KMS-11 (cell line): Measurements from ENCODE around the gene PPARGC1A.

ENCODE experiments used
- H2AFZ ChIP-seq: fragments of 200-600 bp; sonication (generic); 2 replicates; pipeline ENCODE4 v1.6.1; 2016; ENCODE audit warnings: antibody characterized with exemption, mixed run types, low read depth
- H3K27ac ChIP-seq: fragments of 200-600 bp; sonication (generic); 2 replicates; pipeline ENCODE4 v1.6.1; 2016; ENCODE audit warnings: mild to moderate bottlenecking, mixed run types
- H3K27me3 ChIP-seq: fragments of 200-600 bp; sonication (generic); 2 replicates; pipeline ENCODE4 v1.6.1; 2017; ENCODE audit warnings: mild to moderate bottlenecking, low read depth, mixed run types, moderate library complexity; ENCODE audit not compliant: insufficient read depth
- H3K36me3 ChIP-seq: fragments of 200-600 bp; sonication (generic); 2 replicates; pipeline ENCODE4 v1.6.1; 2017; ENCODE audit warnings: mild to moderate bottlenecking, mixed run types; ENCODE audit not compliant: insufficient read depth
- H3K4me1 ChIP-seq: fragments of 200-600 bp; sonication (generic); 2 replicates; pipeline ENCODE4 v1.6.1; 2016; ENCODE audit warnings: mild to moderate bottlenecking, low read depth, mixed run types; ENCODE audit not compliant: poor library complexity, severe bottlenecking
- H3K4me2 ChIP-seq: fragments of 200-600 bp; sonication (generic); 2 replicates; pipeline ENCODE4 v1.7.0; 2016; ENCODE audit warnings: mild to moderate bottlenecking, mixed run types
- H3K4me3 ChIP-seq: fragments of 200-600 bp; sonication (generic); IDR thresholded peaks from 2 replicates; pipeline ENCODE4 v1.6.1; 2017; ENCODE audit warnings: low read depth, low read length, mixed read lengths; ENCODE audit not compliant: insufficient read depth
- H3K79me2 ChIP-seq: fragments of 200-600 bp; sonication (generic); 2 replicates; pipeline ENCODE4 v1.6.1; 2016; ENCODE audit warnings: low read depth, mixed run types; ENCODE audit not compliant: insufficient read depth
- H3K9ac ChIP-seq: fragments of 200-600 bp; sonication (generic); 2 replicates; pipeline ENCODE4 v1.6.1; 2016; ENCODE audit warnings: mild to moderate bottlenecking, mixed run types
- H4K20me1 ChIP-seq: fragments of 200-600 bp; sonication (generic); 2 replicates; pipeline ENCODE4 v1.6.1; 2016; ENCODE audit warnings: mild to moderate bottlenecking, mixed run types; ENCODE audit not compliant: insufficient read depth
- TF ChIP-seq, protein P1 (sequence below): fragments of 200-600 bp; sonication (generic); conservative IDR thresholded peaks from 2 replicates; pipeline ENCODE4 v1.6.1; 2017; ENCODE audit warnings: low read depth, mild to moderate bottlenecking, antibody characterized with exemption, low read length, moderate library complexity, mixed read lengths

The PPARGC1A gene

GRCh38 chr4:23788027-23788426 lies 101.8 kb downstream of the PPARGC1A start:
- no peaks in the 10 kb centered on the region for H3K36me3 ChIP-seq
- no peaks in the 10 kb centered on the region for H3K27me3 ChIP-seq
- TF ChIP-seq, protein P1, sequence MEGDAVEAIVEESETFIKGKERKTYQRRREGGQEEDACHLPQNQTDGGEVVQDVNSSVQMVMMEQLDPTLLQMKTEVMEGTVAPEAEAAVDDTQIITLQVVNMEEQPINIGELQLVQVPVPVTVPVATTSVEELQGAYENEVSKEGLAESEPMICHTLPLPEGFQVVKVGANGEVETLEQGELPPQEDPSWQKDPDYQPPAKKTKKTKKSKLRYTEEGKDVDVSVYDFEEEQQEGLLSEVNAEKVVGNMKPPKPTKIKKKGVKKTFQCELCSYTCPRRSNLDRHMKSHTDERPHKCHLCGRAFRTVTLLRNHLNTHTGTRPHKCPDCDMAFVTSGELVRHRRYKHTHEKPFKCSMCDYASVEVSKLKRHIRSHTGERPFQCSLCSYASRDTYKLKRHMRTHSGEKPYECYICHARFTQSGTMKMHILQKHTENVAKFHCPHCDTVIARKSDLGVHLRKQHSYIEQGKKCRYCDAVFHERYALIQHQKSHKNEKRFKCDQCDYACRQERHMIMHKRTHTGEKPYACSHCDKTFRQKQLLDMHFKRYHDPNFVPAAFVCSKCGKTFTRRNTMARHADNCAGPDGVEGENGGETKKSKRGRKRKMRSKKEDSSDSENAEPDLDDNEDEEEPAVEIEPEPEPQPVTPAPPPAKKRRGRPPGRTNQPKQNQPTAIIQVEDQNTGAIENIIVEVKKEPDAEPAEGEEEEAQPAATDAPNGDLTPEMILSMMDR: no peak
- H4K20me1 ChIP-seq: no peaks in the 10 kb centered on the region
- no peak overlapping the region for H3K9ac ChIP-seq
- H3K4me1 ChIP-seq: no peaks in the 10 kb centered on the region
- no peak overlapping the region for H2AFZ ChIP-seq
- H3K4me3 ChIP-seq: no peak overlapping the region
- no peak overlapping the region for H3K4me2 ChIP-seq
- no peak overlapping the region for H3K27ac ChIP-seq
- H3K79me2 ChIP-seq: no peaks in the 10 kb centered on the region

DNA sequence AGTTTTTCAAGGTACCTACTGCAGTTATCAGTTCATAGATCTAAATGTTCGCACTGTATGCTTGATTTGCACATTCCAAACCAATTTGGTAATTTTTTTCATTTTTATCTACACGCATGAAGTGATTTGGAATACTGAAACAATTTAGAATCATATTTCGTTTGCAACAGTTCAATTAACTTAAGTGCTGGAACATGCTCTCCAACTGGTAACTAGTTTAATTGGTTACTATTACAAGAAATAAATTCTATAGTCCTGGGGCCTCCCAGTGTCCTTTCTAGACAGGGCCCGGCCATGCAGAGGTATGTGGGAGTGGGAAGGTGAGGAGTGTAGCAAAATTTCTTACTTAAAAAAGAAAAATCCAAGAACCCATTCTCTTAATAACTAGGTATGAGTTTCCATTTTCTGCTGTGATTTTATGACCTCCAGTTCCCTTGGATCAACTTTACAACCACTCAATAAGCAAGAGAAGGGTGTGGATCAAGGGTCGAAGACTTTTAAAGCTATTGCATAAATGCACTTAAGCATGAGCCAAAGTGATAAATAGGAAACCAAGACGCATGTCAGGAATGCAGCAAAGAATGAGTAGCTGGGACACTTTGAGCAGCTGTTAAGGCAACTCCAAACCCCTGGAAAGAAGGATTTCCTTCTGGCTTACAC lies 106.9 kb downstream of the PPARGC1A start:
- Histone ChIP-seq H3K27me3 (no peaks in the 10 kb centered on the region), H3K9ac (no peak overlapping the region), H3K4me1 (no peaks in the 10 kb centered on the region), H2AFZ (no peak overlapping the region), H3K79me2 (no peaks in the 10 kb centered on the region), H3K4me3 (no peak overlapping the region), H3K4me2 (no peak overlapping the region), H3K27ac (no peak overlapping the region), H3K36me3 (no peaks in the 10 kb centered on the region), H4K20me1 (no peaks in the 10 kb centered on the region)
- TF ChIP-seq, protein P1: no peak

DNA sequence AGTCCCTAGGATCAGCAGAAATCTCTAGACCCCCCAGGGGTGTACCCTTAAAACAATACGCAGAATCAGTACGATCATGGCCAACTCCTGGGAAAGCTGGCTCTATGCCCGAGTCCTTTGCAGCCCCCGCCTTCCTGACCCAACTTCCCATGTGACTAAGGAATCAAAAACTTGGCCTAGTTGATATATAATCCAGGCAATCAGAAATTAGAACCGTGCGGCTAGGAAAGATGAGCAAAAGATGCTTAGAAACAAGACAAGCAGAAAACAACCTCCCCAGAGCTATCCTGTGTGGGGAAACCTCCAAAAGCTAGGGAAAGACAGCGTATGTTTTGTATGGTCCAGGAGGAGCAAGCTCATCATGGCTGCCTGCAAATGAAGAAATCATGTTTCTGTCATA lies 110.0 kb downstream of the PPARGC1A start:
- TF ChIP-seq, protein P1: no peak
- Histone ChIP-seq H3K27ac (no peak overlapping the region), H3K4me1 (no peaks in the 10 kb centered on the region), H3K9ac (no peak overlapping the region), H3K4me2 (no peak overlapping the region), H3K4me3 (no peak overlapping the region), H4K20me1 (no peaks in the 10 kb centered on the region), H3K27me3 (no peaks in the 10 kb centered on the region), H3K79me2 (no peaks in the 10 kb centered on the region), H2AFZ (no peak overlapping the region), H3K36me3 (no peaks in the 10 kb centered on the region)

DNA sequence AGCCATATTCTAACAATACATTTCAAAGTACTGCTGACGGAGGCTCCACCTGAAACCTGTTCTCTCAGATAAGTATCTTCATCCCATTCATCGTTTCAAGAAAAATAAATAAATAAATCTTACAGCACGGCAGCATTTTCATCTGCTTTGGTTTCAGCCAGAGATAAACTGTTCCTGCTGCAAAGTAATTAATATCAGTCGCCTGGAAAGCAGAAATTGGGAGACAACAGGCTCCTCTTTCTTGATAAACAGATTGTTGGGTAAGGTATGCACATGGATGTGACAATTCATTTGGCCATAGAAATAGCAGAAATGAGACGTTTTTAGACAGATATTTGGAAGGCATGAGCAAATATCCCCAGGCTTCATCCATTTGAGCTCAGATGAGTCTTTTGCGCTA lies 110.4 kb downstream of the PPARGC1A start:
- Histone ChIP-seq H3K79me2 (no peaks in the 10 kb centered on the region), H3K27ac (no peak overlapping the region), H4K20me1 (no peaks in the 10 kb centered on the region), H3K36me3 (no peaks in the 10 kb centered on the region), H3K4me3 (no peak overlapping the region), H3K9ac (no peak overlapping the region), H3K27me3 (no peaks in the 10 kb centered on the region), H3K4me2 (no peak overlapping the region), H2AFZ (no peak overlapping the region), H3K4me1 (no peaks in the 10 kb centered on the region)
- TF ChIP-seq, protein P1: no peak
